Esophagus muscularis mucosa (tissue), 4 donors: Measurements from ENCODE around the gene ZNF667. TPM values are rescaled to one million over a fixed set of nuclear protein-coding genes. Genes with fewer than 3 reads are reported as not detected.

Experiments
- DNase-seq: peaks from one replicate; pipeline ENCODE4 v3.0.0-alpha.2; 2017; ENCODE audit errors: extremely low spot score
- H3K27ac ChIP-seq, 4 donors: fragments of 200-600 bp; sonication (generic); replicated peaks in 1 of 4; 1 replicate in 3 of 4; 2 replicates in 1 of 4; pipeline ENCODE4 v1.5.1; 2016 to 2019; ENCODE audit warnings: mild to moderate bottlenecking in 1 of 4
- H3K27me3 ChIP-seq, 4 donors: fragments of 200-600 bp; sonication (generic); one replicate each; pipeline versions ENCODE4 v1.5.1 to v1.6.0; 2016 to 2019
- H3K36me3 ChIP-seq, 4 donors: fragments of 200-600 bp; sonication (generic); one replicate each; pipeline ENCODE4 v1.5.1; 2016 to 2019
- H3K4me1 ChIP-seq, 4 donors: fragments of 200-600 bp; sonication (generic); one replicate each; pipeline ENCODE4 v1.5.1; 2016 to 2019
- H3K4me3 ChIP-seq, 4 donors: fragments of 200-600 bp; sonication (generic); 1 replicate in 2 of 4; 2 replicates in 2 of 4; pipeline ENCODE4 v1.5.1; 2016 to 2019; ENCODE audit warnings: mild to moderate bottlenecking in 4 of 4, moderate library complexity in 1 of 4
- H3K9me3 ChIP-seq, 4 donors: fragments of 200-600 bp; sonication (generic); 1 replicate in 3 of 4; 2 replicates in 1 of 4; pipeline ENCODE4 v1.5.1; 2016 to 2019
- CTCF ChIP-seq, 3 experiments: fragments of 200-600 bp in 2 of 3; fragments of 450-650 bp in 1 of 3; sonication (generic) in 2 of 3; IDR thresholded peaks; one replicate each; pipeline ENCODE4 v1.5.1; 2017 to 2019; ENCODE audit warnings: antibody characterized with exemption in 3 of 3, mild to moderate bottlenecking in 2 of 3, moderate library complexity in 1 of 3
- EP300 ChIP-seq: sonication (generic); formaldehyde crosslinking; IDR thresholded peaks from one replicate; pipeline ENCODE4 v1.6.1; 2017; ENCODE audit warnings: antibody characterized with exemption
- POLR2A ChIP-seq: fragments of 450-650 bp; IDR thresholded peaks from one replicate; pipeline ENCODE4 v1.6.1; 2017; ENCODE audit warnings: antibody characterized with exemption, moderate library complexity, mild to moderate bottlenecking, low read depth
- POLR2AphosphoS5 ChIP-seq, 2 donors: sonication (generic); formaldehyde crosslinking; IDR thresholded peaks; one replicate each; pipeline ENCODE4 v1.6.1; 2017; ENCODE audit warnings: antibody characterized with exemption in 2 of 2
- WGBS: methylation state at CpG from one replicate; pipeline ENCODE4 v1.1.5; 2018; 5-methylcytosine and 5-hydroxymethylcytosine counted together
- intact Hi-C: fragments of 100-400 bp; cut with DNase I; formaldehyde crosslinking; loops from one replicate; pipeline ENCODE4 v1.15.1; 2023
- total RNA-seq, 4 donors: library from RNA; depleted of rRNA; stranded (reverse); fragments of >200 nt; gene quantifications; one replicate each; pipeline versions ENCODE4 v1.1.0 to v1.2.1, GENCODE V29; 2016

ZNF667 gene
- total RNA-seq, 4 donors from 2014 or later = 2.1 to 4.0 (median 3.2) TPM

- WGBS = 73% methylated on average over 2 of the region's 3 CpGs
- H3K27ac ChIP-seq = no peak overlapping the region
- peaks cover 0 to 33% (median 11%) of the 10 kb centered on the region in 4 donors for H3K9me3 ChIP-seq
- peaks cover 15 to 34% (median 21%) of the 10 kb centered on the region in 4 donors for H3K36me3 ChIP-seq
- intact Hi-C loops = no loop called here
- no peak for DNase-seq
- no peaks in the 10 kb centered on the region for H3K27me3 ChIP-seq
- H3K4me1 ChIP-seq = peaks cover 16 to 25% (median 21%) of the 10 kb centered on the region in 4 donors
- no peak for TF ChIP-seq CTCF (IDR thresholded peaks at IDR 0.05)
- TF ChIP-seq POLR2AphosphoS5 (IDR thresholded peaks at IDR 0.05) = no peak
- no peak for TF ChIP-seq EP300
- no peak for TF ChIP-seq POLR2A
- no peak overlapping the region for H3K4me3 ChIP-seq
Measured at GRCh38 chr19:56474308-56474707, 2.8 kb downstream of the ZNF667 start.

- Histone ChIP-seq H3K4me3 (no peak overlapping the region), H3K27me3 (no peaks in the 10 kb centered on the region), H3K27ac (no peak overlapping the region), H3K9me3 (peaks cover 12 to 86% (median 82%) of the 10 kb centered on the region in 4 donors), H3K4me1 (no peaks in the 10 kb centered on the region), H3K36me3 (peaks cover 19 to 35% (median 25%) of the 10 kb centered on the region in 4 donors)
- no peak for DNase-seq
- intact Hi-C loops = no loop called here
- 95% methylated on average over 8 of the region's 8 CpGs for WGBS
- TF ChIP-seq EP300 (no peak), CTCF (IDR thresholded peaks at IDR 0.05) (no peak), POLR2A (no peak), POLR2AphosphoS5 (IDR thresholded peaks at IDR 0.05) (no peak)
Measured at GRCh38 chr19:56441206-56441792, 35.8 kb downstream of the ZNF667 start.

GRCh38 chr19:56423985-56424353 lies 53.2 kb downstream of the ZNF667 start:
- DNase-seq = no peak
- no peak overlapping the region for H3K27ac ChIP-seq
- H3K4me3 ChIP-seq = no peak overlapping the region
- no peak for TF ChIP-seq EP300
- TF ChIP-seq POLR2AphosphoS5 (IDR thresholded peaks at IDR 0.05) = no peak
- TF ChIP-seq POLR2A = no peak
- TF ChIP-seq CTCF (IDR thresholded peaks at IDR 0.05) = no peak
- H3K9me3 ChIP-seq = peaks cover 45 to 100% (median 100%) of the 10 kb centered on the region in 4 donors
- 96% methylated on average over 1 of the region's 1 CpG for WGBS
- no peaks in the 10 kb centered on the region for H3K27me3 ChIP-seq
- intact Hi-C loops = no loop called here
- peaks cover 35 to 57% (median 46%) of the 10 kb centered on the region in 4 donors for H3K36me3 ChIP-seq
- H3K4me1 ChIP-seq = no peaks in the 10 kb centered on the region

GRCh38 chr19:56423276-56423984 lies 53.7 kb downstream of the ZNF667 start:
- TF ChIP-seq POLR2AphosphoS5 (IDR thresholded peaks at IDR 0.05) (no peak), CTCF (IDR thresholded peaks at IDR 0.05) (no peak), EP300 (no peak), POLR2A (no peak)
- peaks cover 35 to 63% (median 52%) of the 10 kb centered on the region in 4 donors for H3K36me3 ChIP-seq
- H3K9me3 ChIP-seq = peaks cover 45 to 100% (median 100%) of the 10 kb centered on the region in 4 donors
- no peak for DNase-seq
- intact Hi-C loops = no loop called here
- no peak overlapping the region for H3K27ac ChIP-seq
- no peak overlapping the region for H3K4me3 ChIP-seq
- H3K4me1 ChIP-seq = no peaks in the 10 kb centered on the region
- WGBS = 94% methylated on average over 5 of the region's 5 CpGs
- H3K27me3 ChIP-seq = no peaks in the 10 kb centered on the region
